ENCODE data around the gene SECTM1. TPM values are rescaled to one million over a fixed set of nuclear protein-coding genes. Genes with fewer than 3 reads are reported as not detected.
"Not testable (repeated sequence)": the region's sequence is repeated elsewhere in the genome, so short reads cannot be mapped to it uniquely, and the experiment has no call there.

The SECTM1 gene
- total RNA-seq, 4 donors from 2014 or later = 3.3 to 9.5 (median 5.6) TPM

DNA sequence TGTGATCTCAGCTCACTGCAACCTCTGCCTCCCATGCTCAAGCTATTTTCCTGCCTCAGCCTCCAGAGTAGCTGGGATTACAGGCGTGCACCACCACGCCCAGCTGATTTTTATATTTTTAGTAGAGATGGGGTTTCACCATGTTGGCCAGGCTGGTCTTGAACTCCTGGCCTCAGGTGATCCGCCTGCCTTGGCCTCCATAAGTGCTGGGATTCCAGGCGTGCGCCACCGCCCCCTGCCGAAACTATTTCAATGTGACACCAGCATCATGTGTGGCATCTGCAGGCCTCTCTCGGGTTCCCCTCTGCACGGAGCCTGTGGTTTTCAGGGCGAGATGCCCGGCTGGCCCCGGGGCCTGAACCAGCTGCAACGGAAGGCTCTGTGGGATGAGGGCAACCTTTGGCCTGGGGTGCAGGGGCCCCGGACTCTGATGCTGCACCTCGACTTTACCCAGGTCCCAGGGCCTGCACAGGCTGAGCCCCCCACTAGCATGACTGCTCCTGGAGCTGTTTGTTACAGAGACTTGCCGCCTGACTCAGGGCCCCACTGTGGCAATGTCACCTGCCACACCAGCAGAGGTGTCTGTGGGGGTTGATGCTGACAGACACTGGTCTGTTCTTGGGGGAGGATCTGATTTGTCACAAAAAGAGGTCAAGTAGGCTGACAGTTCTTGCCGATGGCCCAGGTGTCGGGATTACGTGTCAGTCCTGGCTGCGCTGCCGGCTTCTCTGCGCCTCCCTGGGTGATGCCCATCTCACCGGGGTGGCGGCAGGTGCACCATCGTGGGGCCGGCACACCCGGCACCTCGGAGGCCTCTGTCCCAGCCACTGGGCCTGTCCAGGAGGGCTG is 16.8 kb upstream of the SECTM1 start:
- ATAC-seq (no peak), DNase-seq (no peak)
- no peak overlapping the region for H3K27ac ChIP-seq
- in situ Hi-C loops (cut with MboI; ENCODE audit: low sequenced_read_pairs in 4 of 4) = loop anchor here (5.0 to 25.0 kb wide), 5 partner anchors 62 to 412 kb away; partner anchors contain the start of genes HEXD (in 1 of the 4), OGFOD3 (in 1 of the 4) and TBCD (in 1 of the 4)
- no peaks in the 10 kb centered on the region for H3K4me1 ChIP-seq
- no peaks in the 10 kb centered on the region for H3K9me3 ChIP-seq
- peaks cover 0 to 8% (median 3%) of the 10 kb centered on the region in 3 donors for H3K27me3 ChIP-seq
- intact Hi-C loops (cut with DNase I; ENCODE audit: low total_unique reads) = loop anchor here (2.0 kb wide), 1 partner anchor 202 kb away; no protein-coding TSS in a partner anchor
- no peak overlapping the region for H3K4me3 ChIP-seq
- TF ChIP-seq, protein P1, sequence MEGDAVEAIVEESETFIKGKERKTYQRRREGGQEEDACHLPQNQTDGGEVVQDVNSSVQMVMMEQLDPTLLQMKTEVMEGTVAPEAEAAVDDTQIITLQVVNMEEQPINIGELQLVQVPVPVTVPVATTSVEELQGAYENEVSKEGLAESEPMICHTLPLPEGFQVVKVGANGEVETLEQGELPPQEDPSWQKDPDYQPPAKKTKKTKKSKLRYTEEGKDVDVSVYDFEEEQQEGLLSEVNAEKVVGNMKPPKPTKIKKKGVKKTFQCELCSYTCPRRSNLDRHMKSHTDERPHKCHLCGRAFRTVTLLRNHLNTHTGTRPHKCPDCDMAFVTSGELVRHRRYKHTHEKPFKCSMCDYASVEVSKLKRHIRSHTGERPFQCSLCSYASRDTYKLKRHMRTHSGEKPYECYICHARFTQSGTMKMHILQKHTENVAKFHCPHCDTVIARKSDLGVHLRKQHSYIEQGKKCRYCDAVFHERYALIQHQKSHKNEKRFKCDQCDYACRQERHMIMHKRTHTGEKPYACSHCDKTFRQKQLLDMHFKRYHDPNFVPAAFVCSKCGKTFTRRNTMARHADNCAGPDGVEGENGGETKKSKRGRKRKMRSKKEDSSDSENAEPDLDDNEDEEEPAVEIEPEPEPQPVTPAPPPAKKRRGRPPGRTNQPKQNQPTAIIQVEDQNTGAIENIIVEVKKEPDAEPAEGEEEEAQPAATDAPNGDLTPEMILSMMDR (IDR thresholded peaks at IDR 0.05 in 4 of 5, conservative IDR thresholded peaks at IDR 0.05 in 1 of 5) = no peak
- TF ChIP-seq POLR2A (IDR thresholded peaks at IDR 0.05) = no peak
- no peaks in the 10 kb centered on the region for H3K36me3 ChIP-seq

- ATAC-seq (no peak), DNase-seq (no peak)
- H3K9me3 ChIP-seq = no peaks in the 10 kb centered on the region
- TF ChIP-seq POLR2A (IDR thresholded peaks at IDR 0.05) = no peak
- TF ChIP-seq, protein P1 (IDR thresholded peaks at IDR 0.05 in 4 of 5, conservative IDR thresholded peaks at IDR 0.05 in 1 of 5) = no peak
- in situ Hi-C loops (cut with MboI; ENCODE audit: low sequenced_read_pairs in 4 of 4) = no loop called here
- H3K4me3 ChIP-seq = no peak overlapping the region
- no peak overlapping the region for H3K27ac ChIP-seq
- H3K36me3 ChIP-seq = no peaks in the 10 kb centered on the region
- intact Hi-C loops (cut with DNase I; ENCODE audit: low total_unique reads) = no loop called here
- no peaks in the 10 kb centered on the region for H3K27me3 ChIP-seq
- H3K4me1 ChIP-seq = no peaks in the 10 kb centered on the region
These were observed 15.7 kb upstream of the SECTM1 start for GRCh38 chr17:82349287-82349701.

DNA sequence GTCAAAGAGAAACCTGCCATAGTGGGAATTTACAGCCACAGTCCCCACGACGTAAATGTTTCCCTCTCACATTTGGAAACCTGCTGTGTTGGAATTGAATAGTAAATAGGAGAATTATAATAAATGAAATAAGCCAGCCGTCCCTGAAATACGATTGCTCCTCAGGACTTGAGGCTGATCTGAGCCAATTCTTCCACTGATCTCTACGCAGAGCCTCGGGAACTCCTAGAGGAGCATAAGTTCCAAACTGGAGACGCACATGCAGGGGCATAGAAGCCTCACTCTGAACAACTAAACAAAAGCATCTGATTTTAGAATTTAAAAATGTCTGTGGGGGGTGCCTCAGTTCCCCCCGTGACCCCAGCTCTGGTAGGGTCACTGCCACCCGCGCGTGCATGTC is 15.3 kb upstream of the SECTM1 start:
- H3K27ac ChIP-seq = no peak overlapping the region
- TF ChIP-seq, protein P1 (IDR thresholded peaks at IDR 0.05 in 4 of 5, conservative IDR thresholded peaks at IDR 0.05 in 1 of 5) = no peak
- TF ChIP-seq POLR2A (IDR thresholded peaks at IDR 0.05) = no peak
- H3K27me3 ChIP-seq = no peaks in the 10 kb centered on the region
- H3K4me3 ChIP-seq = no peak overlapping the region
- no peaks in the 10 kb centered on the region for H3K4me1 ChIP-seq
- DNase-seq (no peak), ATAC-seq (no peak)
- in situ Hi-C loops (cut with MboI; ENCODE audit: low sequenced_read_pairs in 4 of 4) (no loop called here), intact Hi-C loops (cut with DNase I; ENCODE audit: low total_unique reads) (no loop called here)
- H3K36me3 ChIP-seq = no peaks in the 10 kb centered on the region
- no peaks in the 10 kb centered on the region for H3K9me3 ChIP-seq

GRCh38 chr17:82348434-82348833 is 14.9 kb upstream of the SECTM1 start:
- Histone ChIP-seq H3K4me3 (no peak overlapping the region), H3K27me3 (no peaks in the 10 kb centered on the region), H3K36me3 (no peaks in the 10 kb centered on the region), H3K4me1 (no peaks in the 10 kb centered on the region), H3K27ac (no peak overlapping the region), H3K9me3 (no peaks in the 10 kb centered on the region)
- ATAC-seq = no peak
- intact Hi-C loops (cut with DNase I; ENCODE audit: low total_unique reads) = no loop called here
- no peak for TF ChIP-seq POLR2A (IDR thresholded peaks at IDR 0.05)
- TF ChIP-seq, protein P1 (IDR thresholded peaks at IDR 0.05 in 4 of 5, conservative IDR thresholded peaks at IDR 0.05 in 1 of 5) = no peak
- in situ Hi-C loops (cut with MboI; ENCODE audit: low sequenced_read_pairs in 4 of 4) = no loop called here
- DNase-seq = no peak

DNA sequence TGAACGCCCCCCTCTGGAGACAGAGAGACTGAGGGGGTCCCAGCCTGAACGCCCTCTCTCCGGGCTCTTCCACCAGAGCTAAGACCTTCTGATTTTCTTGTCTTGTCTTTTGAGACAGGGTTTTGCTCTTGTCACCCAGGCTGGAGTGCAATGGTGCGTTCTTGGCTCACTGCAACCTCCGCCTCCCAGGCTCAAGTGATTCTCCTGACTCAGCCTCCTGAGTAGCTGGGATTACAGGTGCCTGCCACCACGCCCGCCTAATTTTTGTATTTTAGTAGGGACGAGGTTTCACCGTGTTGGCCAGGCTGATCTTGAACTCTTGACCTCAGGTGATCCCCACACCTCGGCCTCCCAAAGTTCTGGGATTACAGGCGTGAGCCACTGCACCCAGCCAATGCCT is 14.4 kb upstream of the SECTM1 start:
- intact Hi-C loops (cut with DNase I; ENCODE audit: low total_unique reads); ATAC-seq; H3K27ac ChIP-seq; in situ Hi-C loops (cut with MboI; ENCODE audit: low sequenced_read_pairs in 4 of 4); H3K27me3 ChIP-seq; DNase-seq; H3K9me3 ChIP-seq; H3K36me3 ChIP-seq; H3K4me3 ChIP-seq; H3K4me1 ChIP-seq: not testable (repeated sequence)

All from gastrocnemius medialis (tissue), 4 donors.